Epithelial cell of esophagus (primary cell): ENCODE measurements around the gene CCSER1.

Source experiments
- DNase-seq: peaks from one replicate; pipeline ENCODE4 v3.0.0; 2010; ENCODE audit warnings: low read depth
- H3K4me3 ChIP-seq: 2 replicates; pipeline ENCODE4 v1.5.1; 2011; ENCODE audit warnings: mild to moderate bottlenecking, low read length, control low read depth
- CTCF ChIP-seq: IDR thresholded peaks from 2 replicates; pipeline ENCODE4 v1.5.1; 2011; ENCODE audit warnings: low read depth, mild to moderate bottlenecking, low read length, control low read depth, inconsistent platforms; ENCODE audit not compliant: insufficient read depth; ENCODE audit errors: missing control alignments

The CCSER1 gene

GRCh38 chr4:90715242-90715641 lies 588.0 kb downstream of the CCSER1 start:
- no peak overlapping the region for H3K4me3 ChIP-seq
- TF ChIP-seq CTCF: no peak
- no peak for DNase-seq

- DNase-seq: no peak
- no peak overlapping the region for H3K4me3 ChIP-seq
- TF ChIP-seq CTCF: no peak
Measured at GRCh38 chr4:90718931-90719330, 591.7 kb downstream of the CCSER1 start.

- peak; percentile 79 for DNase-seq
- no peak for TF ChIP-seq CTCF
- no peak overlapping the region for H3K4me3 ChIP-seq
Measured at GRCh38 chr4:90727938-90728337, 600.7 kb downstream of the CCSER1 start.

GRCh38 chr4:90730752-90731151 lies 603.6 kb downstream of the CCSER1 start:
- no peak for TF ChIP-seq CTCF
- no peak for DNase-seq
- no peak overlapping the region for H3K4me3 ChIP-seq

- no peak for DNase-seq
- no peak for TF ChIP-seq CTCF
- no peak overlapping the region for H3K4me3 ChIP-seq
Measured at GRCh38 chr4:90733211-90733610, 606.0 kb downstream of the CCSER1 start.

GRCh38 chr4:90745176-90745575 lies 618.0 kb downstream of the CCSER1 start:
- no peak overlapping the region for H3K4me3 ChIP-seq
- no peak for TF ChIP-seq CTCF
- DNase-seq: peak; percentile 75

GRCh38 chr4:90753068-90753467 lies 625.9 kb downstream of the CCSER1 start:
- H3K4me3 ChIP-seq: no peak overlapping the region
- no peak for TF ChIP-seq CTCF
- DNase-seq: no peak
